Measurements from ENCODE around the gene HNRNPL.
"Not testable (repeated sequence)": the region's sequence is repeated elsewhere in the genome, so short reads cannot be mapped to it uniquely, and the experiment has no call there.

Gene HNRNPL

DNA sequence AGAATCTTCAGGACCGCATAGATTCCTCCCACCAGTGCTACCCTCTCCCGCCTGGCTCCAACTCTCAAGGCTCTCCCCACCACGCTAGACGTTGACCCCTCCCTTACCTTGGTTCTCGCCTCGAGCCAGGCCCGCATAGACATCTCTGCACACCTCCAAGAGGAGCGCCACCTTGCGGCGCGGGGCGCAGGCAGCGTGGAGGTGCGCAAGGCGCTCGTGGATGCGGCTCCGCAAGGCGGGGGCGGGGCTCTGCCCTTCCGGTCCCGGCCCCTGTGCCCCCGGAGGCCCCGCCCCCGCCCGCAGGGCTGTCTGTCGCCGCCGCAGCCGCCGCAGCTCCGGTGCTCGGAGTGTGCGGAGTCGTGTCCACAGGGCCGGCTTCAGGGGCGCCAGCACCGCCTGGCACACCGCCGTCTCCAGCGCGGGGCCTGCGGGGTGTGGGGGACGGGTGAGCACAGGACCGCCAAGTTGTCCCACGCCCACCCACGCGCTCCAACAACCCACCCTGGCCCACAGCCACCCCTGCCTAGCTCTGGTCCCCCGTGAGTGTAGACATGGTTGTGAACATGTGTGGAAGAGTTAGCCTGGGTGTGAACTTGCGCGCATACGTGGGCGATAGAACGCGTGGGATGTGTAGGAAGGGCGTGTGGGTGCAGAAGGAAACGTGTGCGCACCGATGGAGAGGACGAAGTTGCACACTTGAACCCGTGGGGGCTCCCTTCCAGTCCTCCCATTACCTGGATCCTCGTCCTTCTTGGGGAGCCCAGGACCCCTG lies 20.2 kb upstream of the HNRNPL start:
- peak; percentile 58 for DNase-seq

DNA sequence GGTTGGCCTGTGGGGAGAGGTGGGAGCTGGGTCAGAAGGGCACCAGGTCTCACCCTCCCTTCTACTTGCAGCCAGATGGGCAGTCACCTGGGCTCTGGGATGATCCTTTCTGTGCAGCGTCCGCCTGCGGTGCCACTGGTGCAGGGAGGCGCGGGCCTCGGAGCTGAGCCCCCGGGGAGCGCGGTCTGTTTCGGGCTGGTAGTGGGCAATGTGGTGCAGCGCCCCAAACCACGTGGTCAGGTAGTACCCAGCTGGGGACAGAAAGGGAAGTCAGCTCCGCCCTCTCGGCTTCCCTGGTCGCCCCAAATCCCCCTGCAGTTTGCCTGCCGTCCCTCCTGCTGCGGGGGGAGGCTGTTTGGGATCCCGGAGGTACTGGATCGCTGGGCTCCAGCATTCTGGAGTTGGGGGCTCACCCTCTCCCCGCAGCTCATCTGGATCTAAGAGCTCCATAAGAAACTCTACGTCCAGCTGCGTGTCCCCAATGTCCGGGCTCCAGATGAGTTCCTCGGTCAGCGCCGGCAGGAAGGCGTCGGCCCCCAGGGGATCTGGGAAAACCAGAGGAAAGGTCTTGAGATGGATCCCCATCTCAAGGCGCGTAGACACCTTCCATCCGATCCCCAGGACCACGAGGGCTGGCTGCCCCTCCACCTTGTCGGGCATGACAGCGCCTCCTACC lies 19.5 kb upstream of the HNRNPL start:
- DNase-seq = no peak

DNA sequence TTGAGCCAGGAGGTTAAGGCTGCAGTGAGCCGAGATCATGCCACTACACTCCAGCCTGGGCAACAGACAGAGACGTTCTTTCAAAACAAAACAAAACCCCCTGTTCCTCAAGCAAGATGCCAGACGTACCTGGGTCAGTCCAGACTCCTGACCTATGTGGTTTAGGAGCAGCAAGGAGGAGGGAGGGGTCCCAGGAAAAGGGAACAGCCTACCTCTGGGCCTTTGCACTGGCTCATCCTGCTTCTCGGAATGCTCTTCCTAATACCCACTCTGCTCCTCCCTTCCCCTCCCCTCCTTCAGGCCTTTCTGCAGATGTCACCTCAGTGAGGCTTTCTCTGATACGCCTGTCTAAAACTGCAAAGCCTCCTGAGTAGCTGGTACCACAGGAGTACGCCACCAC lies 18.8 kb upstream of the HNRNPL start:
- no peak for DNase-seq

DNA sequence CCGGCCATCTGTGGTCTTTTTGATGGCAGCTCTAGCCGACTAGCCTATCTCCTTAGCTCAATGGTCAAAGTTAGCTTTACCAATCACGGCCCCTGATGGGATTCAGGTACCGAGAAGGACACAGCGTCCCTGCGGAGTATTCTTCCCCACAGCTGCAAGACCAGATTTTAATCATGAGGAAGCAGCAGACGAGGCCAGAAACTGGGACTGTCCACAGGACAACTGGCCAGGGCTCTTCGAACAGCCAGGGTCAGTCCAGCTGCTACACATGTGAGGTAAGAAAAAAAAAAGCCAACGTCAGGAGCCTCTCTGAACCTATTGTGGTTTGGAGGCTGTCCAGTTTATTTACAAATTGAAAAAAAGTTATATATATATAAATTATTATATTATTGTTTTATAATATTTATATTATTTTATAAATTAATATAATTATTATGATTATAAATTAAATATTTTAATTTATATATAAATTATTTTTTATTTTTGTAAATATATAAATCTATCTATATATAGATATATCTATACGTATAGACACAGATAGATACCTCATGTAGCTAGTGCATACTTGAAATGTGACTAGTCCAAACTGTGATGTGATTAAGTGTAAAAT lies 17.5 kb upstream of the HNRNPL start:
- no peak for DNase-seq

DNA sequence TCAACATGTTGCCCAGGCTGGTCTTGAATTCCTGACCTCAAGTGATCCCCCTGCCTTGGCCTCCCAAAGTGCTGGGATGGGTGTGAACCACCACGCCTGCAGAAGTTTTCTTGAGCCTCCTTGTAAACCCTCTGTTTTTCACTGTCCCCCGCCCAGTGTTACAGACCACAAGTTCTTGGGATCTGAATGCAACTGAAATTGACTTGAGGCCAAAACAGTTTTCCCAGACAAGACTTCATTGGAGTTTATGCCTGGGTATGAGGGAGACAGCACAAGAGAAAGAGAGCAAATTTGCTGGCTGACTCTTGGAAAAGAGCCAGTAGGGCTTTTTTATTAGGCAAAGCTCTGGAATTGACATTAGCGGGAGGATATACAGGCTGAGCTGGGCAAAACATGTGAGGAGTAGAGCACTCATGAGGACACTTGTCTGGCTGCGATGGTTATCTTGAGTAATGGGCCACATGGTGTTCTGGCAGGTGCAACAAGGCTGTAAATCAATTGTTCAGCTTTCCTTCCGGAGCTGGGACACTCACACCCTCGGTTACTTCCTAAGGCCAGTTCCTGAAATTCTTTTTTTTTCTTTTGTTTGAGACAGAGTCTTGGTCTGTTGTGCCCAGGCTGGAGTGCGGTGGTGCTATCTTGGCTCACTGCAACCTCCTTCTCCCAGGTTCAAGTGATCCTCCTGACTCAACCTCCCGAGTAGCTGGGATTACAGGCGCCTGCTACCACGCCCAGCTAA lies 12.7 kb upstream of the HNRNPL start:
- no peak for DNase-seq

DNA sequence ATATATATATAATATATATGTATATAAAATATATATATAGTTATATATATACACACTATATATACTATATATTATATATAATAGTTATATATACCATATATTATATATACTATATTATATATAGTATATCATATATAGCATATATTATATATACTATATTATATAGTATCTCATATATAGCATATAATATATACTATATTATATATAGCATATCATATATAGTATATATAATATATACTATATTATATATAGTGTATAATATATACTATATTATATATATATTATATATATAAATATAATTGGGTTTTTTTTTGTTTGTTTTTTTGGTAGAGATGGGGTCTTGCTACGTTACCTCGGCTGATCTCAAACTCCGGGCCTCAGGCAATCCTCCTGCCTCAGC lies 11.6 kb upstream of the HNRNPL start:
- DNase-seq = no peak

DNA sequence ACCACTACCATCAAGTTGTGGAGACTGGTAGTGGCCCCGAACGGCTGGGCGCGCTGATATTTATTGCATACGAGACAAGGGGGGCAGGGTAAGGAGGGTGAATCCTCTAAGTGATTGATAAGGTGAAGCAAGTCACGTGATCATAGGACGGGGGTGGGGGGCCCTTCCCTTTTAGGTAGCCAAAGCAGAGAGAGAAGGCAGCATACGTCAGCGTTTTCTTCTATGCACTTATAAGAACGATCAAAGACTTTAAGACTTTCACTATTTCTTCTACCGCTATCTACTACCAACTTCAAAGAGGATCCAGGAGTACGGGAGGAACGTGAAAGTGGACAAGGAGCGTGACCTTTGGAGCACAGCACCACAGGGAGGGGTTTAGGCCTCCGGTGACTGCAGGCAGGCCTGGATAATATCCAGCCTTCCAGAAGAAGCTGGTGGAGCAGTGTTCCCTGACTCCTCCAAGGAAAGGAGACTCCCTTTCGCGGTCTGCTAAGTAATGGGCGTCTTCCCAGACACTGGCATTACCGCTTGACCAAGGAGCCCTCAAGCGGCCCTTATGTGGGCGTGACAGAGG lies 9.9 kb upstream of the HNRNPL start:
- not testable (repeated sequence) for DNase-seq

DNA sequence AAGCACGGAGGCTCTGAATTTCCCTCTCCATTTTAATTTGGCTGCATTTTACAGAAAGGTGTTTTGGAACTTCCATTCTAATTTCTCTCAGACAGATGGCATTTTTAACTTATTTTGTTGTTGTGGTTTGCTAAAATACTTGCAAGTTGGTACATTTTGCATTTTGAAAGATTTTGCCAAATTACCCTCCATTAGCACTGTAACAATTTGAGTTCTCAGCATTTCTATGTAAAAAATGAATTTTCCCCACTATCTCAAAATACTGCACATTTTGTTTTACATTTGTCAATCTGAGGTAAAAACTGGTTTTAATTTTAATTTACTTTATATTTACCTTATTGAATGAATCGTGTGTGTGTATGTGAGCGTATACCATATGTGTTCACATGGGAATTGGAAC lies 7.0 kb upstream of the HNRNPL start:
- DNase-seq = no peak

DNA sequence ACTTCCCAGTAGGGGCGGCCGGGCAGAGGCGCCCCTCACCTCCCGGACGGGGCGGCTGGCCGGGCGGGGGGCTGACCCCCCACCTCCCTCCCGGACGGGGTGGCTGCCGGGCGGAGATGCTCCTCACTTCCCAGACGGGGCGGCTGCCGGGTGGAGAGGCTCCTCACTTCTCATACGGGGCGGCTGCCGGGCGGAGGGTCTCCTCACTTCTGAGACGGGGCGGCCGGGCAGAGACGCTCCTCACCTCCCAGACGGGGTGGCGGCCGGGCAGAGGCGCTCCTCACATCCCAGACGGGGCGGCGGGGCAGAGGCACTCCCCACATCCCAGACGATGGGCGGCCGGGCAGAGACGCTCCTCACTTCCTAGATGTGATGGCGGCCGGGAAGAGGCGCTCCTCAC lies 6.0 kb upstream of the HNRNPL start:
- not testable (repeated sequence) for DNase-seq

DNA sequence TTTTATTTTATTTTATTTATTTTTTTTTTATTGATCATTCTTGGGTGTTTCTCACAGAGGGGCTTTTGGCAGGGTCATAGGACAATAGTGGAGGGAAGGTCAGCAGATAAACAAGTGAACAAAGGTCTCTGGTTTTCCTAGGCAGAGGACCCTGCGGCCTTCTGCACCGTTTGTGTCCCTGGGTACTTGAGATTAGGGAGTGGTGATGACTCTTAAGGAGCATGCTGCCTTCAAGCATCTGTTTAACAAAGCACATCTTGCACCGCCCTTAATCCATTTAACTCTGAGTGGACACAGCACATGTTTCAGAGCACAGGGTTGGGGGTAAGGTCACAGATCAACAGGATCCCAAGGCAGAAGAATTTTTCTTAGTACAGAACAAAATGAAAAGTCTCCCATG lies 5.2 kb upstream of the HNRNPL start:
- DNase-seq = not testable (repeated sequence)

DNA sequence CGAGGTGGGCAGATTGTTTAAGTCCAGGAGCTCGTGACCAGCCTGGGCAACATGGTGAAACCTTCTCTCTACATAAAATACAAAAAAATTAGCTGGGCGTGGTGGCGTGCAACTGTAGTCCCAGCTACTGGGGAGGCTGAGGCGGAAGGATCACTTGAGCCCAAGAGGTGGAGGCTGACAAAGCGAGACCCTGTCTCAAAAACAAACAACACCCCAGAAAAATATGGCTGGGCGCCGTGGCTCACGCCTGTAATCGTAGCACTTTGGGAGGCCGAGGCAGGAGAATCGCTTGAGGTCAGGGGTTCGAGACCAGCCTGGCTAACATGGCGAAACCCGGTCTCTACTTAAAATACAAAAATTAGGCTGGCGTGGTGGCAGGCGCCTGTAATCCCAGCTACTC lies 3.4 kb upstream of the HNRNPL start:
- DNase-seq = no peak

DNA sequence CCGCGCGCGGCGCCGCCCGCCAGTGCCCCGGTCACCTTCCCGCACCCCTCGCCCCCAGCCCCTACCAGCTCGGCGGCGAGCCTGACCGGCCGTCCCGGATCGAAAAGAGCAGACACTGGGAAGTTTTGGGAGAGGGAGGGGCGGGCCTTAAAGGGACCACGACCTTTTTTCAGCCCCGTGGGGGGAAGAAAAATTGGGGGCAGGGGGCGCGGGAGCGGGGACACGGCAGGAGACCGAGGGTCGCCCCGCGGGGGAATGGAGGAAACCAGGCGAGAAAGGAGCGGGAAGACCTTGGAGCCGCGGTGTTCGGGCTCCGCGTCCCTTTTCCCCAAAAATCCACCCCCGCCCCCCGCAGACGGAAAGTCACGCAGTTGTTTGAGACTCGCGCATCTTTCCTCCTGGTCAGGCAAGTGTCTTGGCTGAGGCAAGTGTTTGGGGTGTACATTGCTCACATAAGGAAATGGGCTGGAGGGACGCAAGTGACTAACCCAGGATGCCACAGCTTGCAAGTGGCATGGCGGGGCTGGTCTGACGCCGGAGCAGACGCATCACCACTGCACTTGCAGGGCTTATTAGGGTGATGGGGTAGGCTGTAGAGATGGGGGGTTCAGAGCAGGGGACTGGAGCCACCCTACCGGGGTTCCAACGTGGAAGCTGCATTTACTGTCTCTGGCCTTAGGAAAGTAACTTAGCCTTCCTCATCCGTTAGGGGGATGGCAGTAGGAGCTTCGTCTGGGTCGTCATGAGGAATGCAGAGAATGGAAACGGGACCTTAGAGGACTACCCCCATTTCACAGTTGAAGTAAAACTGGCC lies 2.7 kb upstream of the HNRNPL start:
- peak; percentile 76 for DNase-seq

DNA sequence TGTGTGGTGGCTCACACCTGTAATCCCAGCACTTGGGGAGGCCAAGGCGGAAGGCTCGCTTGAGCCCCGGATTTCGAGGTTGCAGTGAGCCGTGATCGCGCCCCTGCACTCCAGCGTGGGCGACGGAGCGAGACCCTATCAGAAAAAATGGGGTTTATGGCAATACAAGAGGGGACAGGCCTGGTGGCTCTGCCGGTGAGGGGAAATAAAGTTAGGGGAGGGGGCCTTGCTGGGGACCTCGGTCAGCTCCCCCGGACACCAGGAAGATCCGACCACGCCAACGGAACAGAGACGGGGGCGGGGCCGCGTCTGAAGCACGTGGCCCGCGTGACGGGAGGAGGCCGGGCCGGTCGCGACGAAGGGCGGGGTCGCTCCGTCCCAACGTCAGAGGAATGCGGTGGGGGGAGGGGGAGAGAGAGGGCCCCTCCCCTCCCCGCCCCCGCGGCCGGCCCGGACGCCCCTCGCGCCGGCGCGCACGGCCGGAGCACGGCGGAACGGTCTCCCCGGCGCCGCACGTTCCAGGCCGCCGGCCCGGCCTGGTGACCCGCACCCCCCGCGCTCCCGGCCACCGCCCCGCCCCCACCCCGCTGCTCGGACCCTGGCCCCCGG lies 1.9 kb upstream of the HNRNPL start:
- peak; percentile 92 for DNase-seq

DNA sequence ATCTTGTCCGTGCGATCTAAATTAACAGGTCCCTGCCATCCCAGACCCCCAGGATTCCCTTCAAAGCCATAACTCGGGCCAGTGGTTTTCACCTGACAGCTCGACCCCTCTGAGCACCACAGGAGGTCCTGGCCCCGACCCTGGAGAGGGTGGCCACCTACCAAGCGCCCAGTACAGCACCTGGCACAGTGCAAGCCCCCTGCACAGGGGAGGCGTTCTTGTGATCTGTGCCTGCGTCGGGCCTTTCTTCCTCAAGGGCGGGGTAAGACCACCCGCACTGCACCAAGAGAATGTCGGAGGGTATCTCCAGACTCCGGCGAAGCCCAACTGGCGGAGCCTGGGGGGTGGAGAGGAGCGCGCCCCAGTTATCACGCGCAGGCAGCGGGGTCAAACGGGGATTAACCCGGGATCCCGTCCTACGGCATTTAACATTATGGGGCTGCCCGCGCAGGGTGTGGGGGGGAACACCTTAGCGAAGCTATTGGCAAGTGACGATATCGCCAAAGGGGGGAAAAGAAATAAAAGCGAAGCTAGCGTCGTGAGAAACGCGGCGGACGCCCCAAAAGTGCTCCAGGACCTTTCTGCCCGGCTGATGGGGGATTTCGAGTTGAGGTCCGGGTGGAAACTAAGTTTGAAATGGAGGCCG lies 1.3 kb upstream of the HNRNPL start:
- DNase-seq = no peak

DNA sequence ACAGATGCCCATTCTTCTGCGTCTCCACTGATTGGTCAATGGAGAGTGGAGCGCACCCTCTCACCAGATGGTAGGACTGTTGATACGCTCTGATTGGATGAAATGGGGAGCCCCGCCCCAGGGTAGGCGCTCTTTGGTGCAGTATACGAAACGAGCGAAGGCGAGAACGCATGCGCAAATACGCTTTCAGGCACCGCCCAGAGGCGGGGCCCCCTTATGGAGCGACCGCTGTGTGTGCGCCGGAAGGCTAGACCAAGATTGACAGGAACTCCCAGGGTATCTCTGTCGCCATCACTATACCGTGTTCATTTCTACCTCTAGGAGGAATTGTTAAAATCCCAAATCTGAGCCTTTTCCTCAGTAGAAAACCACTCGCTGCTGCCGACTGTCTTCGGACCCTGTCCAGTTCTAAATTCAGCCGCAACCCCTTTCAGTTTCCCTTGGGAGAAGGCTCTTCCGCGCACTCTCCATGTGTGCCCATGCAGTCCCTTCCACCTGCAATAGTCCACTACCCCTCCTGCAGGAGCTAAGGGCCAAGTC lies 720 bp upstream of the HNRNPL start:
- no peak for DNase-seq

DNA sequence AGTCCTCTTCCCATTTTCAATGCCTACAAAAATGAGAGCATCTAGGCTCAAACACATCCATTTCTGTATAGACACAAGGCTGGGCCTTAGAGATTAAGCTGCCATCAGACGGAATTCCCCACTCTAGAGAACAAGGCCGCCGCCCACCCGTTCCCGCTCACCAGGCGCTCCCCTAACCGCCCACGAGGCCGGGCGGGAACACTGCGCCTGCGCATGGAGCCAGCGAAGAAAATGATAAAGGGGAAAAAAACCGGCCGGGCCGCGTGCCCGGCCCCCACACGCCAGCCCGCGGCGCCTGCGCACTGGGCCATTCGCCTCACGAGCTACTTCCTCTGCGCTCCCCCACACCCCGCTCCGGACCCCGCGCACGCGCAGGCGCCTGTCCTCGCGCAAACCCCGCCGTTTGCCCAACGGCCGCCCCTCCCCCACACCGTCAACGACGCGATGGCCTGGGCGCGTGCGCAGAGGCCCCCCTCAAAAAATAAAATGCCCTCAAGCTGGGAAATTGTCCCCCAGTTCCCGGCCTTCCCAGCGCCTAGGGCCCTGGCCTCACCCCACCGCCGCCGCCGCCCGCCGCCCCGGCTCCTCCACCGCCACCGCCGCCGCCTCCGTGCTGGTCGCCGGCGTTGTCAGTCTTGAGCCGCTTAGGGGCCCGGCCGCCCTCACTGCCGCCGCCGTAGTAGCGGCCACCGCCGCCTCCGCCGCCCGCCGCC lies 483 bp downstream of the HNRNPL start:
- peak; percentile 93 for DNase-seq

DNA sequence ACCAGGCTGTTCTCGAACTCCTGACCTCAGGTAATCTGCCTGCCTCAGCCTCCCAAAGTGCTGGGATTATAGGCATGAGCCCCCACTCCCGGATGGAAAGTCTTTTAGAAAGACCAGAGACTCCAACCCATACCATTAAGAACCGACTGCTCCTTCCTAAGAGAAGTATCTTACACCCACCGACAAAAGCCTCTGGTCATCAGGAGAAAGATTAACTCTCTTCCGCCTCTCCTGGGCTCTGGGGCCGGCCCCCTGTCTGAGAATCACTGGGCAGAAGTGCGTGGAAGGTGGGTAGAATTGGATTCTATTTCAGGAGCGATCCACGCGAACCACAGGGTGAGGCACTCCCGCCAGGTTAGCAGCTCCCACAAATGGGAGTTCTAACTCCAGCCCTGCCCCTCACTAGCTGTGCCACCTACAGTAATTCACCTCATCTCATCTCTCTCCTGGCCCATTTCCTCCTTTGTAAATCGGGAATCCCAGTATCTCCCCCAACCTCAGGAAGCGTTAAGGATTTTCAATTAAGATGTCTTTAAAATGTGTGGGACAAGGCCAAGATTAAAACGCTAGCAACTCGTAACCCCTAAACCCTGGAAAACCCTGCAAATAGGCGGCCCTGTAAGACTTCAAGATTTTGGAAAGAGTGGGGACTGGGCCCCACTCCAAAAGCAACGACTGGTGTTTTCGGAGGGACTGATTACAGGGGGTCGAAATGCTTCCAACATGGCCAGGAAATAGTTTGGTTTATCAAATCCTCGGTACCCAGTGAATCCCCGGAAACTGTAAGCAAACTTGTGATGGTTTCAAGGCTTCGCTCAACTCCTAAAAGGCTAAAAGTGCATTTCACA lies 1.3 kb downstream of the HNRNPL start:
- DNase-seq = no peak

DNA sequence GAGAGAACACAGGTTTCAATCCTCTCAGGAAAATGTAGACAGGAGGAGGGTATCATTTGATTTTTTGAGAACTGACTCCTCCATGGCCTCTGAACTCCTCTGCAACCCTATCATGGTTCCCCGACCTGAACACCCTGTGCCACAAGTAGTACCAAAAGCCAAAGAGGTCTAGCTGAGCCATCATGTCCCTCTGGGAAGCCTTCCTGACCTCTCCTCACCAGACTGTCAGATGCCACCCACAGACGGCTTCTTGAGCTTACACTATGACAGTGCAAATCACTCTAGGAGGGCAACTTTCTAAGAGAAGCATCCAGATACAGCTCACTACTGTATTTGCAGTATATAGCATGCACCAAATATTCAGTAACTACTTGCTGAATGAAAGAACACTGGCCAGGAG lies 3.7 kb downstream of the HNRNPL start:
- no peak for DNase-seq

Data from fibroblast of skin of back (primary cell).